Measurements from ENCODE around the gene LYPD6B. TPM values are rescaled to one million over a fixed set of nuclear protein-coding genes. Genes with fewer than 3 reads are reported as not detected.
"Not testable (repeated sequence)": the region's sequence is repeated elsewhere in the genome, so short reads cannot be mapped to it uniquely, and the experiment has no call there.

The LYPD6B gene
- polyA plus RNA-seq, 3 donors: not detected

DNA sequence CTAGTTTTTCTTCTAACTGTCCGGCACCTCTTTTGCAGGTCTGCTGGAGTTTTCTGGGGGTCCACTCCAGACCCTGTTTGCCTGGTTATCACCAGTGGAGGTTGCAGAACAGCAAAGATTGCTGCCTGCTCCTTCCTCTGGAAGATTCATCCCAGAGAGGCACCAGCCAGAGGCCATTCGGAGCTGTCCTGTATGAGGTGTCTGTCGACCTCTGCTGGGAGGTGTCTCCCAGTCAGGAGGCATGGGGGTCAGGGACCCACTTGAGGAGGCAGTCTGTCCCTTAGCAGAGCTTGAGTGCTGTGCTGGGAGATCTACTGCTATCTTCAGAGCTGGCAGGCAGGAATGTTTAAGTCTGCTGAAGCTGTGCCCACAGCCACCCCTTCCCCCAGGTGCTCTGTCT lies 218.4 kb downstream of the LYPD6B start:
- intact Hi-C loops (cut with micrococcal nuclease); H3K27me3 ChIP-seq (ENCODE audit: control insufficient read depth in 2 of 2, insufficient read depth in 2 of 2, low read length in 2 of 2); H3K79me2 ChIP-seq (ENCODE audit: insufficient read depth, low read length); H3K4me1 Mint-ChIP-seq; H3K4me2 ChIP-seq (replicated peaks; ENCODE audit: extremely low read depth, low read length, poor library complexity, severe bottlenecking); H2AFZ ChIP-seq (ENCODE audit: insufficient read depth, low read depth, low read length, poor library complexity, severe bottlenecking); DNase-seq; H3K36me3 Mint-ChIP-seq; H3K9ac ChIP-seq (ENCODE audit: insufficient read depth, low read length, poor library complexity, severe bottlenecking); H3K4me3 Mint-ChIP-seq; H3K4me1 ChIP-seq (ENCODE audit: control insufficient read depth in 1 of 2, insufficient read depth in 2 of 2, low read length in 2 of 2); H4K20me1 ChIP-seq (ENCODE audit: insufficient read depth, low read length); H3K36me3 ChIP-seq (replicated peaks in 1 of 2; ENCODE audit: control insufficient read depth in 1 of 2, insufficient read depth in 2 of 2, low read length in 2 of 2); H3K4me3 ChIP-seq (replicated peaks in 1 of 3; ENCODE audit: low read depth in 2 of 3, low read length in 3 of 3); H3K27ac ChIP-seq (ENCODE audit: low read depth in 1 of 2, low read length in 2 of 2): not testable (repeated sequence)
- peak overlapping the region in 1 of 7 donors; percentile 25 for H3K27ac Mint-ChIP-seq
- whole genome bisulfite sequencing (ENCODE audit: insufficient coverage): 100% methylated on average over 2 of the region's 3 CpGs
- H3K9me3 Mint-ChIP-seq: peaks cover 6 to 38% (median 21%) of the 10 kb centered on the region in 7 donors
- H3K9me3 ChIP-seq (replicated peaks in 1 of 2; ENCODE audit: control insufficient read depth in 1 of 2, insufficient read depth in 1 of 2, low read length in 2 of 2): peaks cover 0 to 10% of the 10 kb centered on the region in 2 donors
- peaks cover 4 to 10% (median 6%) of the 10 kb centered on the region in 3 donors for H3K27me3 Mint-ChIP-seq (ENCODE audit: low read depth in 3 of 3)

DNA sequence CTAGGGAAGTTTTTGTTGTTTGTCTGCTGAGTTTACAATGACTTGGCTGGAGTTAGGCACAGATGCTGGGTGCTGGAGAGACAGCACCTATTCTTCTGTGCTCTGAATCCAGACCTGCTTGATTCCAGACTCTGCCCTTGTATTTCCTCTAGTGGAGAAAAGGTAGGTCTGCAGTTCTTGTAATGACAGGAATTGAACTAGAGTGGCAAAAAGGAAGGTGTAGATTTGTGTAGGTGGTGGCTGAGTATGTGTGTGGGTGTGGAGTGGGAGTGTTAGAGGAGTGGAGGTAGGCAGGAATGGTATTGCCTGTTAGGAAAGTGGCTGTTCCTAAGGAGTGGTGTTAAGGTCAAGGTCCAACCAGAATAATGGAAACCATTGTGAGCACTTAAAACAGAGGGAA lies 220.0 kb downstream of the LYPD6B start:
- Mint-ChIP-seq H3K4me1 (no peaks in the 10 kb centered on the region), H3K27me3 (ENCODE audit: low read depth in 3 of 3) (peaks cover 4 to 8% (median 6%) of the 10 kb centered on the region in 3 donors), H3K4me3 (no peak overlapping the region), H3K9me3 (peaks cover 6 to 27% (median 15%) of the 10 kb centered on the region in 7 donors), H3K27ac (no peak overlapping the region), H3K36me3 (no peaks in the 10 kb centered on the region)
- H3K36me3 ChIP-seq (replicated peaks in 1 of 2; ENCODE audit: control insufficient read depth in 1 of 2, insufficient read depth in 2 of 2, low read length in 2 of 2): no peaks in the 10 kb centered on the region
- H3K4me3 ChIP-seq (replicated peaks in 1 of 3; ENCODE audit: low read depth in 2 of 3, low read length in 3 of 3): no peak overlapping the region
- no peak overlapping the region for H3K27ac ChIP-seq (ENCODE audit: low read depth in 1 of 2, low read length in 2 of 2)
- no peaks in the 10 kb centered on the region for H3K4me1 ChIP-seq (ENCODE audit: control insufficient read depth in 1 of 2, insufficient read depth in 2 of 2, low read length in 2 of 2)
- no peak overlapping the region for H3K4me2 ChIP-seq (replicated peaks; ENCODE audit: extremely low read depth, low read length, poor library complexity, severe bottlenecking)
- H3K79me2 ChIP-seq (ENCODE audit: insufficient read depth, low read length): no peaks in the 10 kb centered on the region
- no peak overlapping the region for H2AFZ ChIP-seq (ENCODE audit: insufficient read depth, low read depth, low read length, poor library complexity, severe bottlenecking)
- H4K20me1 ChIP-seq (ENCODE audit: insufficient read depth, low read length): no peaks in the 10 kb centered on the region
- no peaks in the 10 kb centered on the region for H3K27me3 ChIP-seq (ENCODE audit: control insufficient read depth in 2 of 2, insufficient read depth in 2 of 2, low read length in 2 of 2)
- DNase-seq: no peak
- no peak overlapping the region for H3K9ac ChIP-seq (ENCODE audit: insufficient read depth, low read length, poor library complexity, severe bottlenecking)
- H3K9me3 ChIP-seq (replicated peaks in 1 of 2; ENCODE audit: control insufficient read depth in 1 of 2, insufficient read depth in 1 of 2, low read length in 2 of 2): peaks cover 0 to 10% of the 10 kb centered on the region in 2 donors
- TF ChIP-seq, protein P1, sequence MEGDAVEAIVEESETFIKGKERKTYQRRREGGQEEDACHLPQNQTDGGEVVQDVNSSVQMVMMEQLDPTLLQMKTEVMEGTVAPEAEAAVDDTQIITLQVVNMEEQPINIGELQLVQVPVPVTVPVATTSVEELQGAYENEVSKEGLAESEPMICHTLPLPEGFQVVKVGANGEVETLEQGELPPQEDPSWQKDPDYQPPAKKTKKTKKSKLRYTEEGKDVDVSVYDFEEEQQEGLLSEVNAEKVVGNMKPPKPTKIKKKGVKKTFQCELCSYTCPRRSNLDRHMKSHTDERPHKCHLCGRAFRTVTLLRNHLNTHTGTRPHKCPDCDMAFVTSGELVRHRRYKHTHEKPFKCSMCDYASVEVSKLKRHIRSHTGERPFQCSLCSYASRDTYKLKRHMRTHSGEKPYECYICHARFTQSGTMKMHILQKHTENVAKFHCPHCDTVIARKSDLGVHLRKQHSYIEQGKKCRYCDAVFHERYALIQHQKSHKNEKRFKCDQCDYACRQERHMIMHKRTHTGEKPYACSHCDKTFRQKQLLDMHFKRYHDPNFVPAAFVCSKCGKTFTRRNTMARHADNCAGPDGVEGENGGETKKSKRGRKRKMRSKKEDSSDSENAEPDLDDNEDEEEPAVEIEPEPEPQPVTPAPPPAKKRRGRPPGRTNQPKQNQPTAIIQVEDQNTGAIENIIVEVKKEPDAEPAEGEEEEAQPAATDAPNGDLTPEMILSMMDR (IDR thresholded peaks at IDR 0.05): no peak
- intact Hi-C loops (cut with micrococcal nuclease): no loop called here
